SK-N-MC (cell line): Measurements from ENCODE around the gene SIGLEC11.
A peak's percentile ranks its signal among the peaks of the same experiment; 100 is the strongest.

Source experiments
- DNase-seq: peaks from one replicate; pipeline ENCODE4 v3.0.0-alpha.2; 2011; ENCODE audit warnings: low read depth, low spot score
- H3K27ac ChIP-seq: fragments of 200-600 bp; sonication (generic); 2 replicates; pipeline ENCODE4 v1.5.1; 2016; ENCODE audit warnings: mixed run types
- H3K36me3 ChIP-seq: fragments of 200-600 bp; sonication (generic); 2 replicates; pipeline ENCODE4 v1.6.1; 2017; ENCODE audit warnings: antibody characterized with exemption, low read length, mixed read lengths; ENCODE audit not compliant: insufficient read depth
- H3K4me3 ChIP-seq: fragments of 200-600 bp; sonication (generic); 2 replicates; pipeline ENCODE4 v1.5.1; 2016
- H3K9ac ChIP-seq: fragments of 200-600 bp; sonication (generic); 2 replicates; pipeline ENCODE4 v1.8.0; 2017; ENCODE audit warnings: mixed run types, mixed read lengths; ENCODE audit not compliant: insufficient read length
- H3K9me3 ChIP-seq: fragments of 200-600 bp; sonication (generic); 2 replicates; pipeline ENCODE4 v1.6.1; 2017; ENCODE audit warnings: low read depth, mild to moderate bottlenecking, antibody characterized with exemption, low read length, moderate library complexity, mixed read lengths
- EZH2 ChIP-seq: fragments of 200-600 bp; sonication (generic); IDR thresholded peaks from one replicate; pipeline ENCODE4 v1.6.1; 2017; ENCODE audit warnings: antibody characterized with exemption
- FOXP2 ChIP-seq: optimal IDR thresholded peaks from 2 replicates; pipeline ENCODE3; 2011; ENCODE audit warnings: mild to moderate bottlenecking, moderate library complexity; ENCODE audit not compliant: insufficient read depth; ENCODE audit errors: extremely low read length, control extremely low read depth
- POLR2AphosphoS5 ChIP-seq: IDR thresholded peaks from 2 replicates; pipeline ENCODE4 v1.6.1; 2012; ENCODE audit warnings: mild to moderate bottlenecking, low read depth, low read length, borderline replicate concordance

SIGLEC11 gene

DNA sequence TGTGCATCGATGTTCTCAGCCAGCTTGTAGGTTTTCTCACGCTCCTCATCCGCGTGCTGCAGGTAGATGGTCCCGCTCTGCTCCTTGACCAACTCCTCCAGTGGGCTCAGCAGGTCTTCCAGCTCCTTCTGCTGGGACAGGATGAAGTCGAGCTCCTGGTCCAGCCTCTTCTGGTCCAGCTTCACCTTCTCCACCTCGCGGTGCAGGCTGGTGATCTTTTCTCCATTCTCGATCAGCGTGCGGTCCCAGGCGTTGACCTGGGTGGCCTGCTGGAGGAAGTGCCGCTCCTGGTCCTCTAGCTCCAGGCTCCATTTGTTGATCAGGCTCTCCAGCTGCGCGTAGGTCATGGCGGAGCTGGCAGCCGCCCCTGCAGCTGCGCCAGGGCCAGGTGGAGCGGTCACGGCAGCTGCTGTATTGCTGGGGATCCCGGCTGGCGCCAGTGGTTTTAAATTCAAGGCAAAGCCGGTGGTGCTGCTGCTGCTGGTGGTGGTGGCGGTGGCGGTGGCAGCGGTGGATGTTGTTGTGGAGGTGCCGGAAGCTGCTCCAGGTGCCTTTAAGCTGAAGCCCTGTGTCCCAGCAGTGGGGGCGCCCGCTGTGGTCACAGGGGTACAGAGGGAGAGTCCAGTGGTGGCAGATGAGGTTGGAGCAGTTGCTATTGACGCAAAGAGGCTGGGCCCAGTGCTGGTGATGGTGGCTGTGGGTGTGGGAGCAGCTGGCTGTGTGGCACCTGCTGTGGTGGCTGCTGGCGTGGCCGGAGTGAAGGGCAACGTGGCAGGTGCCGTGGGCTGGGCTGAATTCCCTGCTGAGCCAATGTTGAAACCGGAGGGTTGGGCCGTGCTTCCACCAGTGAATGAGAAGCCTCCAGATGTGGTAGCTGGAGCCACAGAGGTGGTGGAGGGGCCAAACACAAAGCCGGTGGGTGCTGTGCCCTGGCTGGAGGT is 52.2 kb downstream of the SIGLEC11 start:
- Histone ChIP-seq H3K27ac (no peak overlapping the region), H3K9ac (no peak overlapping the region), H3K9me3 (no peaks in the 10 kb centered on the region), H3K4me3 (no peak overlapping the region), H3K36me3 (peaks cover 50% of the 10 kb centered on the region)
- TF ChIP-seq POLR2AphosphoS5 (no peak; the same call in 1 of the 2 replicates), FOXP2 (no peak), EZH2 (no peak)
- DNase-seq = no peak

DNA sequence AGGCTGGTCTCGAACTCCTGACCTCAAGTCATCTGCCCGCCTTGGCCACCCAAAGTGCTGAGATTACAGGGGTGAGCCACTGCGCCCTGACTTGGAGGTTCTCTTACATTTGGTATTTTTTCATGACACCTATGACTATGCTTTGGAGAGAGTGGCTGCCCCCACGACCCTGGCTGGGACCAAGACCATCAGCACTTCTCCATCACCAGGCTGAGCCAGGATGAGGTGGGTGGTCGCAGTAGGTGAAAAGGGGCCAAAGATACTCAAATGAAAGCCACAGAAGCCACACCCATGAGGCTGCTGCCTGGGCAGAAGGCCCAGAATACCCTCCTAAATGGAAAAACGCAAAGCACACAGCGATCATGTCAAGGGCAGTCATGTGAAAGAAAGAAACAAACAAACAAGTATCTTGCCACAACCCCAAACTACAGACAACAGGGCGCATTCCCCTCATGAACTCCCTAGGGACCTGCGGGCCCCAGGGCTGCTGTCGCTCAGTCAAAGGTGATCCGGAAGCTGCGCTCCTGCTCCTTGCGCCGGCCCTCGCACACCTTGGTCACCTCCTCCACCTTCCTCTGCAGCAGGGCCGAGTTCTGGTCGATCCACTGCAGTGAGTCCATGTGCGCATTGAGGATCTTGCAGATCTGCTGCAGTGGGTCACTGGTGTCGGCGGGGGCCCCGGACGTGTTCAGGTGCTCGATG is 53.1 kb downstream of the SIGLEC11 start:
- no peaks in the 10 kb centered on the region for H3K9me3 ChIP-seq
- H3K27ac ChIP-seq = no peak overlapping the region
- TF ChIP-seq EZH2 = no peak
- no peak for TF ChIP-seq POLR2AphosphoS5
- no peak for TF ChIP-seq FOXP2
- no peak overlapping the region for H3K4me3 ChIP-seq
- H3K36me3 ChIP-seq = peaks cover 42% of the 10 kb centered on the region
- no peak overlapping the region for H3K9ac ChIP-seq
- DNase-seq = no peak

DNA sequence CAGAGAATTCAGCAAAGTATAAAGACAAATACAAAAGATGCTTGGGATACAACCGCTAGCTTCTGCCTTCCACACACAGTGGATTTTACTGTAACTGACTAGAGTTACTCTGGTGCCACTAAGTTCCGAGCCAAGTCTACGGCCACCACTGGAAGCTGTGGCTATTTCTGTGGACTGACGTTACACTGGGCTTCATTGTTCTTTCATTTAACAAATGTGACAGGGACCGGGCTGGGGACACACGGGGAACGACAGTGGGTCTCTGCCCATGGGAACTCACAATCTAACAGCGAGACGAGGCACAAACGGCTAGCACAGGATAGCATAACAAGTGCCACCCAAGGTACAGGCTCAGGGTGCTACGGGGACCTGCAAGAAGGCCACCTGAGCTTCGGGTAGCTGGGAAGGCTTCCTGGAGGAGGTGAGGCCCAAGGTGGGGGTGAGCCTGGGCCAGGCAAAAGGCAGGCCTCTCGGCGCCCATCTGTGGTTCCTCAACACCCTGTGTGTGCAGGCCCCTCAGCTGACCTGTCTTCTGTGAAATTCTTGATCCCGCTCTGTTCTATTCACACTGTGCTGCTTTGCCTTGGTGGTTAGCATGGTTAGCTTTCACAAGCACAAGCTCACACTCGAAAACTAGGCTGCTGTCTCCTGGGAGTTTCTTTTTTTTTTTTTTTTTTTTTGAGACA is 54.0 kb downstream of the SIGLEC11 start:
- peaks cover 37% of the 10 kb centered on the region for H3K36me3 ChIP-seq
- no peak for TF ChIP-seq FOXP2
- no peak for TF ChIP-seq EZH2
- no peak for TF ChIP-seq POLR2AphosphoS5
- H3K9ac ChIP-seq = no peak overlapping the region
- no peak overlapping the region for H3K4me3 ChIP-seq
- H3K9me3 ChIP-seq = no peaks in the 10 kb centered on the region
- peak overlapping the region; percentile 60 for H3K27ac ChIP-seq
- DNase-seq = no peak

DNA sequence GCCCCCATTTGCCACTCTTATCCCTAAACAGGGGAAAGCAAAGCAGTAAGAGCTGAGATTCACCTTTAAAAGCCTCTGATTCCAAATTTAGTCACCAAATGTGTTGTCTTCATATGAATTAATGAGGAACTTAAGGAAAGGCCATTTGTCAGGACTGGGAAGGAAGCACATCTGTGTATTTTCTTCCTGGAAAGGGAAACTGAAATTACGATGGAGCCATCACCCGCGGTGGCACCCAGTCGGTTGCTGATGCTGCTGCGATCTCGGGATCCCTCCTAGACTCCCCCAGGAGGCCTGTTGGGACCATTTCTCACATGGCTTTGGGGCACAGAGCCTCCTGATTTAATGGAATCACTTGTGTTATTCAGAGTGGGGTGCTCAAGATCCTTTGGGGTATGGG is 56.8 kb downstream of the SIGLEC11 start:
- Histone ChIP-seq H3K27ac (no peak overlapping the region; the same call in 1 of the 2 replicates), H3K9me3 (no peaks in the 10 kb centered on the region), H3K9ac (no peak overlapping the region), H3K4me3 (no peak overlapping the region), H3K36me3 (peaks cover 17% of the 10 kb centered on the region)
- no peak for DNase-seq
- no peak for TF ChIP-seq EZH2
- no peak for TF ChIP-seq FOXP2
- no peak for TF ChIP-seq POLR2AphosphoS5
